Epidermal melanocyte (primary cell): ENCODE data around the gene CCDC33.

Experiments used
- DNase-seq: peaks from one replicate; pipeline ENCODE4 v3.0.0; 2011; ENCODE audit warnings: low spot score; ENCODE audit not compliant: insufficient read length

The CCDC33 gene

GRCh38 chr15:74235962-74236361 lies at the start of gene CCDC33:
Gene CCDC33, plus strand, starts transcription at chr15:74236326. Its CDS starts 394 bp downstream, at chr15:74236720.
- no peak for DNase-seq

DNA sequence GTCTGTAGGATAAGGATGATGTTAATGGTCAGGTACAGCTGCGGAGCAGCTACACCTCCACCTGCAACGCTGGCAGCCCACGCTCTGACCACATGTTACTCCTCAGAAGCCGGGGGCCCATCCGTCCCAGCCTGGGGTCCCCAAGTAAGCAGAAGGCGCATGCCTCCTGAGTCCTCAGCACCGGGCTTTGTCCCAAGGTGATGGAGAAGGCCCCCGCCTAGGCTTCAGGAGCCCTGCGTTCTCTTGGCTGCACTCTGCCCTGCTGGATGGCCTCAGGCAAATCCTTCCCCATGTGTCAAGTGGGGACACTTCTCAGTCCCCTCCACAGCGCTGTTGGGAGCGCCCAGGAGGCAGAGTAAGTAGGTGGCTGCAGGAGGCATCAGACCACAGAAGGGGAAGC lies 47.9 kb upstream of the CCDC33 start:
- DNase-seq: no peak

DNA sequence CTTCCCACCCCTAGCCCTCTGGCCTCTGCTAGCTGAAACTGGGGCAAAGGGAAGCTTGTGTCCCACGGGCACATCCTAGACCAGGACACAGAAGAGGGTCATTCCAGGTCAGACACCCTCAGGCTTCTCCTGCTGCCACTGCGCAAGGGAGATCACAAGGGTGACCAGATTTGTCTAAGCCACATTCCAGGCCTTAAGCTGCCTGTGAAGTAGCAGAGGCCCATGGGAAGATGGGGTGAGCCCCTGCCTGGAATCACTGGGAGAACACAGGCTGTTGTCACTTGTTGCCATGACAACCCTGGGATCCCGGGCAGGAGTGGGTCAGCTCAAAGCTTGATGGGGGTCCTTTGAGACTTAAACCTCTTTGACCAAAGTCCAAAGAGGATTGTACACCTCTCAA lies 44.3 kb upstream of the CCDC33 start:
- DNase-seq: no peak

- no peak for DNase-seq
Measured at GRCh38 chr15:74192751-74193150, 43.4 kb upstream of the CCDC33 start.

DNA sequence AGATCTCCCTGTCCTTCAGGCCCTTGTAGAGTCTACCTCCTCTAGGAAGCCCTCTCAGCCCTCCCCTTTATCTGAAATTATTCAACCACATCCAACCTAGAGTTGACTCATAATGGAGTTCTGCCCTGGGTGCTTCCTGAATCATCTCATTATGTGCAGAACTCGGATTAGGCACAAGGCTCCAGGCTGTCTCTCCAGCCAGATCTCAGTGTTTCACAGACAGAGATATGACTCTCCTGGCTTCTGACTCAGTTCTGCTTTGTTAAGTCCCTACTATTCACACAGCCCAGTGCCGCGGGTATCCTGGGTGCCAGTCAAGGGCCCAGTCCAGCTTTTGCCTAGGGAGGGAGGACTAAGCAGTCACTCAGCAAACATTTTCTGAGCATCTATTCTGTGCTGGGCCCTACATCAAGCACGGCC lies 42.8 kb upstream of the CCDC33 start:
- DNase-seq: no peak

GRCh38 chr15:74193905-74194304 lies 42.2 kb upstream of the CCDC33 start:
- DNase-seq: no peak

- no peak for DNase-seq
Measured at GRCh38 chr15:74194572-74195559, 41.3 kb upstream of the CCDC33 start.

- no peak for DNase-seq
Measured at GRCh38 chr15:74196175-74196574, 40.0 kb upstream of the CCDC33 start.

DNA sequence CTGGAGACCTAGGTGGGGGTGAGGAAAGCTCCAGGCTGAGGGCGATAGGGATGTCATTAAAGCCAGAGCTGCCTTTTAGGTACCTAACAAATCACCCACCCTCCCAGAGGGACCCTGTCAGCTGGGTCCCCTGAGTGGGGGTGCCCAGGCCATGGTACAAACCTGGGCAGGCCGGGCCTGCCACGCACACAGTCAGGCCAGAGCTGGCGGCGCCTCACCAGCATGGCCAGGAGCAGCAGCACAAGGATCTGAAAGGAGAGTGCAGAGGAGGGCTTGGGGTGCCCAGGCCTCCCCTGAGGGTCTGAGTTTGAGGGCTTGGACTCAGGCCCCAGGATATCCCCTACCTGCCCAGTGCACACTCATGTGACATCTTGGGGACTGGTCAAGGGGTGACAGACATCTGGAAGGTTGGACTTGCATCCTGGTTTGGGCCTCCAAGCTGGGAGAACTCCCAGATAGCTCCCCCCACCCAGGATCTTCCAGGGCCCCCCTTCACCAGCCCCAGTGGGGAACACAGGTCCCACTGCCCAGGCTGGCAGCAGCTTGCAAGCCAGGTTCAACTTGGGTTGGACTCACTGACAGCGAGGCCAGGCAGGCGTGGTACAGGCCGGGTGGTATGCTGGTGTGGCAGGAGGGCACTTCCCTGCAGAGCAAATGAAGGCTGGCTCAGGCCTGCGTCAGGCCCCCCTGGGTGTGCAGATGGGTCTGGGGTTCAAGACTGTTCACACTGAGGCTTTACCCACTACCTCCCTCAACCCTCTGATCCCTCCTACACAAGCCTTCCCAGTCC lies 38.8 kb upstream of the CCDC33 start:
- DNase-seq: no peak

GRCh38 chr15:74199297-74199652 lies 36.9 kb upstream of the CCDC33 start:
- DNase-seq: no peak

DNA sequence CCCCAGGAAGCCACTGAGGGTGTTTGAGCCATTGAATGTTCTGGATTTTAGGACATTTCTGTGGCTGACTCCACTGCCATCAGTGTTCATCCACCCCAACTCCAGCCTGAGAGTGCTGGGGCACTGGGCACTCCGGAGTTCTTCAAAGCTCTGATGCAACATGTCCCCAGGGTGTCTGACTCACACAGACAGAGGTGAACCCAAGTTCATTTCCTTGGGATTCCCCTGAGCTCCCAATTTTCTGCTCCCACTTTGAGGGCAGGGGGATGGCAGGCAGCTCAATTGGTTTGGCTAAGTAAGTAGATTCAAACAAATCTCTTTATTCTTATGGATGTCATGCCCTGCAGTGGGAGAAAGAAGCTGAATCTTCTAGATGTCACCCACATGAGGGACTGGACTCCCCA lies 35.7 kb upstream of the CCDC33 start:
- DNase-seq: peak; percentile 54

DNA sequence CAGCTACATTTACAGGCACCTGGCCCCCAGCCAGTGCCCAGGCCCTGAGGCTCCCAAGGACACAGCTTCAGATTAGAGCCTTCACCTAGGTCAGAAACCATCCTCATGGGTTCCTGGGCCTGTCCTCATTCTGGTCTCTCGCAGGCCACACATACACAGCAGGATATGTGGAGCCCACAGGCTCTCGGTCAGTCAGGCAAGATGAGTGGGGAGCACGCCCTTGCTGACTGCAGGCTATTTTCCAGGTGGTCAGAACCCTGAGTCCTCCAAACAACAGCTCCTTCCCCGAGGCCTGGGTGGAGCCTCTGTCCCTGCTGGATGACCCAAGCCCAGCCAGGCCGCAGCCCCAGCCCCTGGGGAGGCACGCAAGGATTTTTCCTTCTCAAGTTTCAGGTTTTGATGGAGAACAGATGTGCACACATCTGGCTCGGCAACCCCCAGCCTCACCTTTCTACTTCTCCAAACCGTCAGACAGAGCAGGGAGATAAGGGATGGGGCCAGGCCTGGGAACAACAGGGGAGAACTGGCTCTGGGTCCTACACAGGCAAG lies 35.2 kb upstream of the CCDC33 start:
- no peak for DNase-seq

DNA sequence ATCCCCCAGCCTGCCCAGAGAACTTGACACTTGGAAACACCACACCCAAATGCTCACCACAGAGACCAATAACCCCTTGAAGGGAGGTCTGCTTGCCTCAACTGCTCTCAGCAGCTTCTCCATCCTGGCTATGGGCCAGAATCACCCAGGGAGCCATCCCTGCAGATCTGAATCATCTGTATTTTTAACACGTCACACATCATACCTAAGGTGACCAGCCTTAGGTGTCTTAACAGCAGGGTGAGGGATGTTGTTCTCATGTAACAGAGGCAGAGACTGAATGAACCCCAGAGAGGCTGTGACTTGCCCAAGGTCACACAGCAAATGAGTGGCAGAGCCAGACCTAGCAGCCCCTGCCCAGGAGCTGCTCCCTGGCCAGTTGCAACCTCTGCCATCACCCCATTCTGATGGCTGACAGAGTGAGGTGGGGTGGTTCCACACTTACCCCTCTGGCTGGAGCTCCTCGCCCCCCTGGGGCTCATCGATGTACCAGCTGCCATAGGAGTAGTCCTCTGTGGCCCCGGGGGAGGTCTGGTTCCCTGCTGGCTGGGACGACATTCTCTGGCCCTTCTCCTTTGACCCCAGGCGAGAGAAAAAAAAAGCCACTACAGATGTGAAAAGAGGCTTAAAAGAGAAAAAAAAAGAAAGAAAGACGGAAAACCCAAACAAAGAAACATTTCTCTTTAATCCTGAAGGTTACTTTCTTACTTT lies 34.3 kb upstream of the CCDC33 start:
- no peak for DNase-seq

DNA sequence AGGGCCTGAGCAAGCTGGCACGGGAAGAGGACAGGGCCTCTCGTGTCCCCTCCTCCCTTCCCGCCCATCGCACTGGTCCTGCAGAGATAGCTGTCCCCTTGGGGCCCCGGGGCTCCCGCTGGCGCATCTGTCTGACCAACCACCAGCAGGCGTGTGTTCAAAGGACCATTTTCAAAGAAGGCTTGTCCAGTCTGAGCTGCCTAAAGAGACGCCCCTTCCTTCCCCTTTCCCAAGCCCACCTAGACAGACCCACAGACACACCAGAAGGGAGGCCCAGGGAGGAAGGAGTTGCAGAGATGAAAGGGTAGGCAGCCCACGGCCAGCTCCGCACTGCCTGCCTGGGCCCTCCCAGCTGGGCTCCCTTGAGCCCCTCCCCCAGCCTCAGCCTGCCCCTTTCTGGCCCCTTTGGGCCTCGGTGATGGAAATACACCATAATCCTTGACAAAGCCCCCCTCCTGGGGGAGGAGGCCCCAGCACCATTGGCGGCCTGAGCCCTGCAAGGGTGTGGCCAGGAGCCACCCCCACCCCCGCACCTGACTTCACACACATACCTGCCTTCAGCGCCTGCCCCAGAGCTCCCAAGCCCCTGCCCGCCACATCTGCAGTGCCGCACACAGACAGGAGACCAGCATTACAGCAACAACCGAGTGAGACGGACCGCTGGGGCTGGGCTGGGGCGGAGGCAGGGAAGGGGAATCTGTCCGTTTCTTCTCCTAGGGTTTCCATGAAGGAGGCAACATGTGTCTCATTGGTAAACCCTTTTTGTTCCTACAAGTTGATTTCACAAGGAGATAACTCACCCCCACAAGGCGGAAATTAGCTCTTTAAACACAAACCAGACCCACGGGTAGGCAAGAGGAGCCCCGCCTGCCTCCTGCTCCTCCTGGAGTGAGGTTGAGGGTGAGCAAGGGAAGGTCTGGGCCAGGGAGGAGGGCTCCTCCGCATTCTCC lies 33.4 kb upstream of the CCDC33 start, which contains the start of gene STRA6:
Gene STRA6, minus strand, starts transcription at position 336 of the 950 bp plus-strand sequence. CDS start 520 bp downstream, outside the sequence.
- no peak for DNase-seq

DNA sequence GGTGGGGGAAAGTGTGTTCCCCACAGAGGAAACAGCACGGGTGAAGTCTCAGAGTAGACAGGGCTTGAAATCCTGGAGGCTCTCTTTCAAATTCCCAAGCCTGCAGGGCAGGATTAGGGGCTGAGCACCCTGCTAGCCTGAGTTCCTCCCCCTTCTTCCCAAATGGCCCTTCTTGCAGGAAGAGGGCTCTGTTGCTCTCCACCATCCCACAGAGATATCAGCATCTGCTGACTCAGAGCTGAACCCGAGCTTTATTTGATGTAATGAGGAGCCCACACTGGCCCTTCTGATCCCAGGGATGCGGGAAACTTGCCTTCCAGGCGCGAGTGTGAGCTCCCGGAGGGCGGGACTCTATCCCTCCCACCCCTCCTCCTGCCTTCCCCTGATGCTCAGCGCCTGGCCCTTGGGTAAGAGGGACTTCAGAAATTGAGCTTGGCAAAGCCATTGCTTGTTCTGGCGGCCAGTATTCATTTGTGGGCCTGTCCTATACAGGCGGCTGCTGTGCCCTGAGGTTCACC lies 32.2 kb upstream of the CCDC33 start:
- DNase-seq: no peak

DNA sequence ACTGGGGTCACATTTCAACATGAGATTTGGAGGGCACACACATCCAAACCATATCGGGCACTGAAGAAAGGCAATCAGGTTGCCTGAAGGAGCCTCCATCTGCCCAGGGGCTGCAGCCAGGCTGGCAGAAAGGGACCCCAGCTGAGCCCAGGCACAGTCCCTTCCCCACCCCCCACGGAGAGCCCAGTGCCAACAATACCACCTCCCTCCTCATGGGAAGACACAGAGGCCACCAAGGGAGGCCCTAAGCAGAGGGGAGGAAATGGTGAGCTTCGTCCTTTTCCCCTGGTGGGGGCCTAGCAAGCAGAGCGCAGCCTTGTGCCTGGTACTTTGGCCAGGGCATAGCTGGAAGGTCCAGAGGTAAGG lies 30.6 kb upstream of the CCDC33 start:
- no peak for DNase-seq

GRCh38 chr15:74206801-74207281 lies 29.3 kb upstream of the CCDC33 start:
- no peak for DNase-seq

DNA sequence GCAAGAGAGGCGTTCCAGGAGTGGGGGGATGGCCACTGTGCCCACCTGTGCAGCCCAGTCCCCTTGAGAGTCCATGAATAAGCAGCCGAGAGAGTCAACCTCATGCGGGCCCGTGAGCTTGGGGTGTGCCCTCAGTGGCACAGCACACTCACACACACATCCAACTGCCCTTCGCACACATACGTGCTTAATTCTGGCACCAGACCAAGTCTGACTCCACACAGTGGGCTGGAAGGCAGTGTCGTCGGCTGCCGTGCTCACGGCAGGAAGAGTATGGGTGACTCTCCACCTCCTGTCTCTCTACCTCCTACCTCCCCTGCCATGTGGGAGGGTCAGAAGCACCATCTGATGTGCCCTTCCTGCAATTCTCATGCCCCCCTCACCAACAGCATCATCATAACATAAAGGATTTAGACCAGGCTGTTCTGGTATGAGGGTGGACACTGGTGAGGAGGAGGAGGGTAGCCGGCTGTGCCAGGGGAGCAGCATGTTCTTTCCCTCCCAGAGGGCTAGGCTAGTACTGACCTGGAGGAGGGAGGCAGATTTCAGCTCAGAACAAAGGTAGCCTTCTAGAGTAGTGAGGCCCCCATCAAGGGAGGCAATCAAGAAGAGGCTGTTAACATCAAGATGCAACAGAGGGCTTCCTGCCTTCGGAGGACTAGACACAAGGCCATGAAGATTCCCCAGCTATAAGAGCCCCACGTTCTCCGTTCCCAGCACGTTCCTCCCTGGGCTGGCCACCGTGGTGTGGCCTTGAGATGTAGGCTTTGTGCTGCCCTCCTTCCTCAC lies 28.3 kb upstream of the CCDC33 start:
- no peak for DNase-seq

DNA sequence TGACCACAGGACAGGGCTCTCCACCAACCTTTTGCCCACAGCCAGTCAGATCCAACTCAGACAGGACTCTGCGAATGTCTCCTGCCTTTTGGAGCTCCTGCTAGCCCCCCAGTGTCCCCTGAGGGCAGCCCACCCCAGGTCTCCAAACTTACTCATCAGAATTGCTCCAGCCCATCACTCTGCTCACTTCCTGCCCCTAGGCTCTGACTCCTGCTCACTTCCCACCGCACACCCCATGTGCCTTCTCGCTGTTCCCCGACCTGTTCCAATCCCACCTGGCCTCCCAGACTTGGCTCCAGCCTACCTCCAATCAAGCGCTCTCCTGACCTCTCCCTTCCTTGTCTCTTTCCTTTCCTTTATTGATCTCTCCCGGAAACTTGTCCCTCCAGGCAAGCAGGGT lies 27.6 kb upstream of the CCDC33 start:
- DNase-seq: no peak
